Astrocyte of the cerebellum (primary cell): ENCODE data around the gene HSPA12A.

ENCODE experiments used
- DNase-seq: peaks from one replicate; pipeline ENCODE4 v3.0.0-alpha.2; 2011; ENCODE audit warnings: low read depth
- H3K4me3 ChIP-seq: 2 replicates; pipeline ENCODE4 v1.5.1; 2011; ENCODE audit warnings: mild to moderate bottlenecking, low read depth, low read length, moderate library complexity
- CTCF ChIP-seq: IDR thresholded peaks from 2 replicates; pipeline ENCODE4 v1.5.1; 2012; ENCODE audit warnings: low read length, low read depth, moderate library complexity, mild to moderate bottlenecking; ENCODE audit errors: missing control alignments
- in situ Hi-C: cut with HindIII; loops from 2 replicates; pipeline ENCODE4 v1.10.0; 2017; ENCODE audit warnings: low sequenced_read_pairs

The HSPA12A gene

GRCh38 chr10:116621476-116621875 is 120.9 kb downstream of the HSPA12A start:
- TF ChIP-seq CTCF = no peak
- in situ Hi-C loops = no loop called here
- DNase-seq = no peak

More at GRCh38 chr10:116621476-116621875, 120.9 kb downstream of the HSPA12A start:
- no peak overlapping the region for H3K4me3 ChIP-seq
